ENCODE data around the gene ATG9B.

The ATG9B gene

DNA sequence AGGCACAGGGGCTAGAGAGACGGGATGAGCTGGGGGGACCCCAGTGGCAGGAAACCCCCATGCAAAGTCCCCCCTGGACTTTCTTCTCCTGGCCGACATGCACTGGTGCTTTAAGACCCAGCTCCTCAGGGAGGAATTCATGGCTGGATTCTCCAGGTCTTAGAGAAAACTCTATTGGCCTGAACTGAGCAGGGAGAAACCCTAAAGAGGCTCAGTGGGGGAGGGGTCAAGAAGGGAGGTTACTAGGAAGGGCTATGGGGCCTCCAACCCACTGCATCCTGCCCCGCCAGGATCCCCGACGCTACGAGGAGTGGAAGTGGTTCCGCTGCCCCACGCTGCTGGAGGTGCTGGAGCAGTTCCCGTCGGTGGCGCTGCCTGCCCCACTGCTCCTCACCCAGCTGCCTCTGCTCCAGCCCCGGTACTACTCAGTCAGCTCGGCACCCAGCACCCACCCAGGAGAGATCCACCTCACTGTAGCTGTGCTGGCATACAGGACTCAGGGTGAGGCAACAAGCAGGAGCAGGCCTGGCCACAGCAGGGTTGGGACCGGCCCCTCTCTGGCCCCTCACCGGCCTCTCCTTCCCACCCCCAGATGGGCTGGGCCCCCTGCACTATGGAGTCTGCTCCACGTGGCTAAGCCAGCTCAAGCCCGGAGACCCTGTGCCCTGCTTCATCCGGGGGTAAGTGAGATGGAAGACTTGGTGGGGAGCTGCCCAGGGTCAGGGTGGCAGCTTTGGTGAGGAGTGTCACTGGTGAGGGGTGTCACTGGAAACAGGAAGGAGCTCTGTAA lies 13.8 kb downstream of the ATG9B start:
- Histone ChIP-seq H3K27ac (ENCODE audit: low read length) (no peak overlapping the region), H3K9me3 (ENCODE audit: control insufficient read depth, low read depth, low read length) (no peaks in the 10 kb centered on the region), H3K36me3 (ENCODE audit: control insufficient read depth, low read depth, low read length) (no peaks in the 10 kb centered on the region), H3K4me1 (ENCODE audit: control insufficient read depth, low read depth, low read length) (peaks cover 11% of the 10 kb centered on the region), H3K27me3 (ENCODE audit: control insufficient read depth, insufficient read depth, low read length) (peaks cover 11% of the 10 kb centered on the region), H3K4me3 (ENCODE audit: low read length) (peak overlapping the region; percentile 37), H3K9ac (ENCODE audit: low read length) (no peak overlapping the region)

DNA sequence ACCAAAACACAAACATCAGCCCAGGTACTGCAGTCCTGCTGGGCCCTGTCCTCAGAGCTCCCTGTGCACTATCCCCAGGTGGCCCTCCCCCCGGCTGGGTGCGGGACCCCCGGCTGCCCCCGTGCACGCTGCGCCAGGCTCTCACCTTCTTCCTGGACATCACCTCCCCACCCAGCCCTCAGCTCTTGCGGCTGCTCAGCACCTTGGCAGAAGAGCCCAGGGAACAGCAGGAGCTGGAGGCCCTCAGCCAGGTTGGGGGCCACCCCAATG lies 14.3 kb downstream of the ATG9B start:
- Histone ChIP-seq H3K9me3 (ENCODE audit: control insufficient read depth, low read depth, low read length) (no peaks in the 10 kb centered on the region), H3K4me3 (ENCODE audit: low read length) (no peak overlapping the region), H3K27me3 (ENCODE audit: control insufficient read depth, insufficient read depth, low read length) (peaks cover 11% of the 10 kb centered on the region), H3K4me1 (ENCODE audit: control insufficient read depth, low read depth, low read length) (peaks cover 11% of the 10 kb centered on the region), H3K36me3 (ENCODE audit: control insufficient read depth, low read depth, low read length) (no peaks in the 10 kb centered on the region), H3K27ac (ENCODE audit: low read length) (no peak overlapping the region), H3K9ac (ENCODE audit: low read length) (no peak overlapping the region)

DNA sequence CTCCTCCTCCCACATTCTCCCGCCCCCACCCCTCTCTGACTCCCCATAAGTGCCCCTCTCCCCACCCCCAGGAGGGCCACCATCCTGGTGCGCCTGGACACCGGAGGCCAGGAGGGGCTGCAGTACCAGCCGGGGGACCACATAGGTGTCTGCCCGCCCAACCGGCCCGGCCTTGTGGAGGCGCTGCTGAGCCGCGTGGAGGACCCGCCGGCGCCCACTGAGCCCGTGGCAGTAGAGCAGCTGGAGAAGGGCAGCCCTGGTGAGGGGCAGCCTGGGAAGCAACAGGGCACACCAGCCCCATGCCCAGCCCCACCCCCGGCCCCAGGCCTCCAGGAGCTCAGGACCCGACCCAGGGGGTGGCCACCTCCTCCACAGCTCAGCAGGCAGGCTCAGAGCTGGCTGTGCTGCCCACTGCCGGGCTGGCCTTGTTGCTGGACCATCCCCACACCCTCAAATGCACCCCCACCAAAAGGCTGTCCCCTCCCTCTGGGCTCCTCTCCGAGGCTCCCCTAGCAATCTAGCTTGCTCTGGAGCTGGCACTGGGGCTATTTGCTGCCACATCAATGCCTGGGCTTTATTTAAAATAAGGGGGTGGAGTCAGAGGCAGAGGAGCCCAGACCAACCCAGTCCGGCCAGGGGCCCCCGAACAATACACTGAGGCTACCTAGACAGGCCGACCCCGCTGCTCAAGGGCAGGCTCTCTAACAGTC lies 14.8 kb downstream of the ATG9B start:
- Histone ChIP-seq H3K9me3 (ENCODE audit: control insufficient read depth, low read depth, low read length) (no peaks in the 10 kb centered on the region), H3K4me1 (ENCODE audit: control insufficient read depth, low read depth, low read length) (peaks cover 11% of the 10 kb centered on the region), H3K27me3 (ENCODE audit: control insufficient read depth, insufficient read depth, low read length) (peaks cover 11% of the 10 kb centered on the region), H3K27ac (ENCODE audit: low read length) (no peak overlapping the region), H3K4me3 (ENCODE audit: low read length) (no peak overlapping the region), H3K9ac (ENCODE audit: low read length) (no peak overlapping the region), H3K36me3 (ENCODE audit: control insufficient read depth, low read depth, low read length) (no peaks in the 10 kb centered on the region)

DNA sequence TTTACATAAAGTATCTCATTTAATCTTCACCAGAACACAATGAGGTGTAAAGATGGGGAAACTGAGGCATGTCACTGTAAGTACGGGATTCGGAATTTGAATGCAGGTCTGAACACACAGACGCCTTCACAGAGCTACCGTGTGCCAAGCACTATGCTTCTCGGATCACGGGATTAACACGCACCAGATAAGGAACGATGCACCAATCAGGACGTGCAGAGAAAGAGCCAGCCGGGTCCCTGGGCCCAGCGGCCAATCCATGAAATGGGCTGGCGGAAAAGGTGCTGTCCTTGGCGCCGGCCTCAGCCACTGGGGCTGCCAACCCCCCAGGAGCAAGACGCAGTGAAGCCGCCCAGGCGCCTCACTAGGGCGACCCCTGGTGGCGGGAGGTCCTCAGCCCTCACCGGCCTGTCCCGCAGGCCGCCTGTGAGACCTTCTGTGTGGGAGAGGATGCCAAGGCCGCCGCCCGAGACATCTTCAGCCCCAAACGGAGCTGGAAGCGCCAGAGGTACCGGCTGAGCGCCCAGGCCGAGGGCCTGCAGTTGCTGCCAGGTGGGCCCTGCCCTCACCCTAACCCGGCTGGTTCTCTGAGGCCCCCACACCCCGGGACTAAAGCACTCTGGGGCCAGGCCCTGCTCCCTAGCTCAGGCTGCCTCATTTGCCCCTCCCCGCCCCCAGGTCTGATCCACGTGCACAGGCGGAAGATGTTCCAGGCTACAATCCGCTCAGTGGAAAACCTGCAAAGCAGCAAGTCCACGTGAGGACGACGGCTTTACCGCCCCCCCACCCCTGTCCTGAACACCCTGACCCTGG lies 15.6 kb downstream of the ATG9B start:
- Histone ChIP-seq H3K27ac (ENCODE audit: low read length) (no peak overlapping the region), H3K9me3 (ENCODE audit: control insufficient read depth, low read depth, low read length) (no peaks in the 10 kb centered on the region), H3K9ac (ENCODE audit: low read length) (no peak overlapping the region), H3K4me1 (ENCODE audit: control insufficient read depth, low read depth, low read length) (peaks cover 11% of the 10 kb centered on the region), H3K27me3 (ENCODE audit: control insufficient read depth, insufficient read depth, low read length) (peaks cover 11% of the 10 kb centered on the region), H3K4me3 (ENCODE audit: low read length) (no peak overlapping the region), H3K36me3 (ENCODE audit: control insufficient read depth, low read depth, low read length) (no peaks in the 10 kb centered on the region)

DNA sequence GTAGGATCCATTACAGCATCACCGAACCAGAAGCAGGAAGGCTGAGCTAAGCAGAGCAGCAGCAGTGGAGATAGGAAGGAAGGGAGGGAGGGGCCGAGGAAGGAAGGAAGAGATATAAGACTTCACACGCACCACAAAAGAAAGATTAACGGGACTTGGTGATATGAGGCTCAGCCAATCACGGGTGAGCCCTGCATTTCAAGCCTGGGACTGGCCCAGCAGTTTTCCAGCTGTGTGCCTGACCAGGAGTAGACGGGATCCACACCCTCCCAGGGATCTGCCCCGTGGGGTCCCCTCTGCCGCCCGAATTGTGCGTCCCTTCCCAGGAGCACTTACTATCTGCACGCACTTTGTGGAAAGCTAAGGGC lies 16.2 kb downstream of the ATG9B start:
- H3K4me1 ChIP-seq (ENCODE audit: control insufficient read depth, low read depth, low read length) = peaks cover 11% of the 10 kb centered on the region
- no peak overlapping the region for H3K9ac ChIP-seq (ENCODE audit: low read length)
- H3K9me3 ChIP-seq (ENCODE audit: control insufficient read depth, low read depth, low read length) = no peaks in the 10 kb centered on the region
- no peak overlapping the region for H3K4me3 ChIP-seq (ENCODE audit: low read length)
- H3K27me3 ChIP-seq (ENCODE audit: control insufficient read depth, insufficient read depth, low read length) = peaks cover 8% of the 10 kb centered on the region
- no peak overlapping the region for H3K27ac ChIP-seq (ENCODE audit: low read length)
- H3K36me3 ChIP-seq (ENCODE audit: control insufficient read depth, low read depth, low read length) = no peaks in the 10 kb centered on the region

DNA sequence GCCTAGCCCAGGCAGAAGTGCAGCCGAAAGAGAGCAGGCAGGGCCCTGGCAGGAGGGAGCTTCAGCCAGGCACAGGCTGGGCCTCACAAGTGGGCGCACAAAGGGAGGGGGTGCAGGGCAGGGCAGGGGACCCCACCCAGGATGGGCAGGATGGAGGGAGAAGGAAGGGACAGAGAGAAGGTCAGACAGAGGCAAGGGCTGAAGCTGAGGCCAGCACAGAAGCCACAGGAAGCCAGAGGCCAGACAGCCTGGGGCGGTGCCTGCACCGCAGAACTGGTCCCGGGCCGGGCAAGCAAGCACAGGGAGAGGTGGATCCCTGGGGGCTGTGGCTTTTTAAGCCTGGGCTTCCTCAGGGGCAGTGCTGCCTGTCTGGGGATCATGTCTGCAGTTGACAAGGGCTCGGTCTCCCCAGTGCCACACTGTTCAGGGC lies 16.8 kb downstream of the ATG9B start:
- Histone ChIP-seq H3K9me3 (ENCODE audit: control insufficient read depth, low read depth, low read length) (no peaks in the 10 kb centered on the region), H3K36me3 (ENCODE audit: control insufficient read depth, low read depth, low read length) (no peaks in the 10 kb centered on the region), H3K9ac (ENCODE audit: low read length) (no peak overlapping the region)

DNA sequence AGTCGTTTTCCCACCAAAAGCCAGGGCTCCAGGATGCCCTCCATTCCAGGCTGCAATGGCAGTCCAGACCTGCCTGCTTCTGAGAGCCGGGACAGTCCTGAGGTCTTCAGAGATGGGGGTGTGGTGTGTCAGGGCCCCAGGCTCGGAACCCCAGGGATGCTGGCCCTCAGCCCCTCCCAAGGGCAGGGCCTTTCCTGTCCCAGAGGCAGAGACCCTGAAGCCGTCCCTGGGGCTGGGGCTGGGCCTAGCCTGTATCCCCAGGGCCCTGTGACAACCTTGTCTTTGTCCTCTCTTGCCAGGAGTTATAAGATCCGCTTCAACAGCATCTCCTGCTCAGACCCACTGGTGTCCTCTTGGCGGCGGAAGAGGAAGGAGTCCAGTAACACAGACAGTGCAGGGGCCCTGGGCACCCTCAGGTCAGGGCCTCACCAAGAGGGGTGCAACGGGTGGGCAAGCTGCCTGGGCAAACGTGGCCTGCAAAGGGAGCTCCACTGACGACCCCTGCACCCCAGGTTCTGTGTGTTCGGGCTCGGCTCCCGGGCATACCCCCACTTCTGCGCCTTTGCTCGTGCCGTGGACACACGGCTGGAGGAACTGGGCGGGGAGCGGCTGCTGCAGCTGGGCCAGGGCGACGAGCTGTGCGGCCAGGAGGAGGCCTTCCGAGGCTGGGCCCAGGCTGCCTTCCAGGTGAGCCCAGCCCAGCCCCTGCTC lies 17.5 kb downstream of the ATG9B start:
- Histone ChIP-seq H3K27me3 (ENCODE audit: control insufficient read depth, insufficient read depth, low read length) (no peaks in the 10 kb centered on the region), H3K4me3 (ENCODE audit: low read length) (no peak overlapping the region), H3K4me1 (ENCODE audit: control insufficient read depth, low read depth, low read length) (peaks cover 11% of the 10 kb centered on the region), H3K9me3 (ENCODE audit: control insufficient read depth, low read depth, low read length) (no peaks in the 10 kb centered on the region), H3K27ac (ENCODE audit: low read length) (no peak overlapping the region), H3K36me3 (ENCODE audit: control insufficient read depth, low read depth, low read length) (no peaks in the 10 kb centered on the region), H3K9ac (ENCODE audit: low read length) (no peak overlapping the region)

More for the DNA sequence above, 16.8 kb downstream of the ATG9B start:
- H3K27ac ChIP-seq (ENCODE audit: low read length) = no peak overlapping the region
- H3K4me1 ChIP-seq (ENCODE audit: control insufficient read depth, low read depth, low read length) = peaks cover 11% of the 10 kb centered on the region
- H3K27me3 ChIP-seq (ENCODE audit: control insufficient read depth, insufficient read depth, low read length) = peaks cover 5% of the 10 kb centered on the region
- H3K4me3 ChIP-seq (ENCODE audit: low read length) = no peak overlapping the region

DNA sequence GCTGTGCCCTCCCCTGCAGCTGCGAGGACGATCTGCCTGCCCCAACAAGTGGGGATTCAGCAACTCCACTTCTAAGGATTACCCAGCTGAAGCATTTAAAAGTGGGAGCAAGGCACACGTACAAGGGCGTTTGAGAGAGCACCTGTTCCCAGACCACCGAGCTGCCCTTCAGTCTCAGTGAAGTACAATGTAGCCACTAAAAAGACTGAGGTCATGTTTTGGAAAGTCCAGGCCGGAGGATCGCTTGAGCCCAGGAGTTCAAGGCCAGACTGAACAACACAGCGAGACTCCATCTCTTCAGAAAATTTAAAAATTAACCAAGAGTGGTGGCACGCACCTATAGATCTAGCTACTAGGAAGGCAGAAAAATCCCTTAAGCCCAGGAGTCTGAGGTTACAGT lies 18.7 kb downstream of the ATG9B start:
- H3K4me1 ChIP-seq (ENCODE audit: control insufficient read depth, low read depth, low read length) = peaks cover 7% of the 10 kb centered on the region
- H3K27me3 ChIP-seq (ENCODE audit: control insufficient read depth, insufficient read depth, low read length) = no peaks in the 10 kb centered on the region
- no peaks in the 10 kb centered on the region for H3K9me3 ChIP-seq (ENCODE audit: control insufficient read depth, low read depth, low read length)
- no peak overlapping the region for H3K27ac ChIP-seq (ENCODE audit: low read length)
- H3K9ac ChIP-seq (ENCODE audit: low read length) = no peak overlapping the region
- no peak overlapping the region for H3K4me3 ChIP-seq (ENCODE audit: low read length)
- H3K36me3 ChIP-seq (ENCODE audit: control insufficient read depth, low read depth, low read length) = no peaks in the 10 kb centered on the region

DNA sequence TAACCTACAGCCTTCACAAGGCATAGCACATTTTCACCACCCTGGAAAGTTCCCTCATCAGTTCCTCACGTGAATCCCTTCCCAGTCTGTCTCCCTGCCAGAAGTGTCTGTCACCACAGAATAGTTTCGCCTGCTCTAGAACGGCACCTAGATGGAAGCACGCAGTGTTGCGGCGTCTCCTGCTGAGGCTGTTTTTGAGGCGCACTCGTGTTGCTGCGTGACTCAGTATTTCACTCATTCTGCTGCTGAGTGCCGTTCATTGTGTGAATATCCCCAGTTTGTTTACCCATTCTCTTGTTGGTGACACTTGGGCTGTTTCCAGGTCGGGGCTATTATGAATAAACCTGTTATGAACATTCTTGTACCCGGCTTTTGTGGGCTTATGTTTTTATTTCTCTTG lies 20.7 kb downstream of the ATG9B start:
- Histone ChIP-seq H3K4me1 (ENCODE audit: control insufficient read depth, low read depth, low read length) (no peaks in the 10 kb centered on the region), H3K27me3 (ENCODE audit: control insufficient read depth, insufficient read depth, low read length) (no peaks in the 10 kb centered on the region), H3K9ac (ENCODE audit: low read length) (no peak overlapping the region), H3K36me3 (ENCODE audit: control insufficient read depth, low read depth, low read length) (no peaks in the 10 kb centered on the region), H3K9me3 (ENCODE audit: control insufficient read depth, low read depth, low read length) (no peaks in the 10 kb centered on the region), H3K27ac (ENCODE audit: low read length) (no peak overlapping the region), H3K4me3 (ENCODE audit: low read length) (no peak overlapping the region)

DNA sequence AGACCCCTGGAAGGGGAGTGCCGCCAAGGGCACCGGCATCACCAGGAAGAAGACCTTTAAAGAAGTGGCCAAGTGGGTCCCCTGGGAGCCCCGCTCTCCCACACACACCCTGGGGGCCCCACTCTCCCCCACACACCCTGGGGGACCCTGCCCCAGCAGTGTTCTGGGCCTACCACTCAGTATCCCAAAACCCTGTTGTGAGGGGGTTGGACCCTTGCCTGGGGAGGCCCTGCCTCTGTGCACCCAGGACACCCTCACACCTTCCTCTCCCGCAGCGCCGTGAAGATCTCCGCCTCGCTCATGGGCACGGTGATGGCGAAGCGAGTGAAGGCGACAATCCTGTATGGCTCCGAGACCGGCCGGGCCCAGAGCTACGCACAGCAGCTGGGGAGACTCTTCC lies 22.7 kb downstream of the ATG9B start:
- no peaks in the 10 kb centered on the region for H3K27me3 ChIP-seq (ENCODE audit: control insufficient read depth, insufficient read depth, low read length)
- no peak overlapping the region for H3K4me3 ChIP-seq (ENCODE audit: low read length)
- no peaks in the 10 kb centered on the region for H3K4me1 ChIP-seq (ENCODE audit: control insufficient read depth, low read depth, low read length)
- no peaks in the 10 kb centered on the region for H3K36me3 ChIP-seq (ENCODE audit: control insufficient read depth, low read depth, low read length)
- H3K9ac ChIP-seq (ENCODE audit: low read length) = no peak overlapping the region
- H3K9me3 ChIP-seq (ENCODE audit: control insufficient read depth, low read depth, low read length) = no peaks in the 10 kb centered on the region
- no peak overlapping the region for H3K27ac ChIP-seq (ENCODE audit: low read length)

DNA sequence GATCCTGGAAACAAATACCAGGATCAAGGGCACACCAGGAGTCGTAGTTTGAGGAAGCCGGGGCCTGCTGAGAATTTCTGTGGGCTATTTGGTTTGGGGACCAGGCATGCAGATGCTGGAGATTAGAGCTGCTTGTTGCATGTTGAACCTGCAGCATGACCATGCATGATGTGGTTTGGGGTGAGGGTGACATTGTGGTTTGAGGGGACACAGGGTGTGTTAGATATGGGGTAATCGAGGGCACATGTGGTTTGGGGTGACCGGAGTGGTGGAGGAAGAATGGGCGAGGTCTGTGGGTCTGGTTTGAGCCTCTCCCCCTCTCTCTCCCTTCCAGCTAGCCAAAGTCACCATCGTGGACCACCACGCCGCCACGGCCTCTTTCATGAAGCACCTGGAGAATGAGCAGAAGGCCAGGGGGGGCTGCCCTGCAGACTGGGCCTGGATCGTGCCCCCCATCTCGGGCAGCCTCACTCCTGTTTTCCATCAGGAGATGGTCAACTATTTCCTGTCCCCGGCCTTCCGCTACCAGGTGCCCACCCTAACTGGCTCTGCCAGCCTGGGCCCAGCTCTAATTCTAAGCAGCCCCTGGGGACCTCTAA lies 23.3 kb downstream of the ATG9B start:
- no peaks in the 10 kb centered on the region for H3K9me3 ChIP-seq (ENCODE audit: control insufficient read depth, low read depth, low read length)
- no peak overlapping the region for H3K4me3 ChIP-seq (ENCODE audit: low read length)
- no peak overlapping the region for H3K27ac ChIP-seq (ENCODE audit: low read length)
- no peak overlapping the region for H3K9ac ChIP-seq (ENCODE audit: low read length)
- H3K36me3 ChIP-seq (ENCODE audit: control insufficient read depth, low read depth, low read length) = no peaks in the 10 kb centered on the region
- H3K27me3 ChIP-seq (ENCODE audit: control insufficient read depth, insufficient read depth, low read length) = no peaks in the 10 kb centered on the region
- no peaks in the 10 kb centered on the region for H3K4me1 ChIP-seq (ENCODE audit: control insufficient read depth, low read depth, low read length)
